Stimulated activated CD4-positive, alpha-beta T cell treated with anti-CD3 and anti-CD28 coated beads, Interleukin-12 subunit alpha, Interleukin-12 subunit beta, amount 100 ng/mL, for 4 hours (primary cell): ENCODE results near the gene RPS18.

Source experiments
- DNase-seq: peaks from one replicate; pipeline ENCODE4 v3.0.0-alpha.2; 2020

RPS18 gene

GRCh38 chr6:33292996-33293682 lies 21.3 kb downstream of the RPS18 start:
- DNase-seq = no peak

GRCh38 chr6:33294086-33294823 lies 22.4 kb downstream of the RPS18 start:
- DNase-seq = no peak

- DNase-seq = no peak
Measured at GRCh38 chr6:33295621-33296369, 23.9 kb downstream of the RPS18 start.

- no peak for DNase-seq
Measured at GRCh38 chr6:33296797-33297405, 25.0 kb downstream of the RPS18 start.

GRCh38 chr6:33297406-33297955 lies 25.6 kb downstream of the RPS18 start:
- DNase-seq = no peak

- no peak for DNase-seq
Measured at GRCh38 chr6:33297956-33298772, 26.3 kb downstream of the RPS18 start.

- DNase-seq = peak; percentile 61
Measured at GRCh38 chr6:33298773-33299236, 26.9 kb downstream of the RPS18 start, which contains the start of gene RGL2. TSS of gene RGL2 (minus strand) at chr6:33298942. CDS start at chr6:33298610, 332 bp downstream.

GRCh38 chr6:33299237-33299944 lies 27.5 kb downstream of the RPS18 start:
- DNase-seq = peak; percentile 94

GRCh38 chr6:33301877-33302276 lies 30.0 kb downstream of the RPS18 start:
- DNase-seq = no peak

- DNase-seq = no peak
Measured at GRCh38 chr6:33304216-33304615, 32.3 kb downstream of the RPS18 start.

GRCh38 chr6:33305052-33305451 lies 33.2 kb downstream of the RPS18 start:
- no peak for DNase-seq

GRCh38 chr6:33306356-33306755 lies 34.5 kb downstream of the RPS18 start:
- DNase-seq = no peak

GRCh38 chr6:33312361-33313104 lies 40.7 kb downstream of the RPS18 start:
- peak; percentile 74 for DNase-seq

GRCh38 chr6:33313105-33313708 lies 41.3 kb downstream of the RPS18 start:
- DNase-seq = peak; percentile 51

- peak; percentile 76 for DNase-seq
Measured at GRCh38 chr6:33313709-33314514, 42.0 kb downstream of the RPS18 start, which contains the start of gene TAPBP. TSS of gene TAPBP (minus strand) at chr6:33314078. CDS start at chr6:33314041, 37 bp downstream.

GRCh38 chr6:33314515-33314942 lies 42.7 kb downstream of the RPS18 start:
- peak; percentile 53 for DNase-seq

GRCh38 chr6:33314943-33315792 lies 43.3 kb downstream of the RPS18 start:
- DNase-seq = no peak
